ENCODE measurements around the gene OR51B2. TPM values are rescaled to one million over a fixed set of nuclear protein-coding genes. Genes with fewer than 3 reads are reported as not detected.
"Not testable (repeated sequence)": the region's sequence is repeated elsewhere in the genome, so short reads cannot be mapped to it uniquely, and the experiment has no call there.

Gene OR51B2, protein sequence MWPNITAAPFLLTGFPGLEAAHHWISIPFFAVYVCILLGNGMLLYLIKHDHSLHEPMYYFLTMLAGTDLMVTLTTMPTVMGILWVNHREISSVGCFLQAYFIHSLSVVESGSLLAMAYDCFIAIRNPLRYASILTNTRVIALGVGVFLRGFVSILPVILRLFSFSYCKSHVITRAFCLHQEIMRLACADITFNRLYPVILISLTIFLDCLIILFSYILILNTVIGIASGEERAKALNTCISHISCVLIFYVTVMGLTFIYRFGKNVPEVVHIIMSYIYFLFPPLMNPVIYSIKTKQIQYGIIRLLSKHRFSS
- total RNA-seq: not detected
- long read RNA-seq: 0 reads

DNA sequence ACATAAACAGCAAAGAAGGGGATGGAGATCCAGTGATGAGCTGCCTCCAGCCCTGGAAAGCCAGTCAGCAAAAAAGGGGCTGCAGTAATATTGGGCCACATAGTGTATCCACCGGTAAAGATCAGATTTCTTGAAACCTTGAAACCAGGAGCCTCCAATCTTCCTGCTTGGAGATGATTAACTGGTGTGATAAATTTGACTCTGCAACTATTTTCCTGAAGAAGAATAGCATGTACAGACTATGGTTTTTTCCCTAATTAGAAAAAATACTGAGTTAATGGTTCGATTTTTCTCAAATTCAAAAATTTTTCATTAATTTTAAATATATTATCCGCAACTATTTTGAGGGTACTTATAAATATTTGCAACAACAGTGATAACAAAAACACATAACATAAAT is at the start of gene OR51B2:
TSS of gene OR51B2 (minus strand) at position 101 of the 400 bp plus-strand sequence. CDS start at position 101, 0 bp downstream.
- DNase-seq: no peak
- intact Hi-C loops (cut with DNase I): no loop called here
- no peak for ATAC-seq (ENCODE audit: poor library complexity)

DNA sequence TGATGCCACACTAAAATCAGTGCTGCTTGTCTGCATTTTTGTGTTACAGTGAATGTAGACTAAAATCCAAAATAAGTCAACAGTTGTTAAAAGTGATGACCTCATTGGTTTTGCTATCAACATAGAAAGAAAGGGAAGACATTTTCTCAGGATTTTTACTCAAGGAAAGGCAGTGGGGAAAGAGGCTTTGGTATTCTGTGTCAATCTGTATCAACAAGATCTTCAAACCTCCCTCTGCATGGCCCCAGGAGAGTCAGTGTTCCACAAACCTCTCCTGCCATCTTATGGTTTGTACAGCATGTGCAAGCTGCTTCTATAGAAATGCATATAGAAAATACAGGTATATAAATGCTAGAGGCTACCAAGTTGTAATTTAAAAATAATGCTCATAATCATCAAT is 45.7 kb upstream of the OR51B2 start:
- DNase-seq (no peak), ATAC-seq (ENCODE audit: poor library complexity) (no peak)
- intact Hi-C loops (cut with DNase I): no loop called here

DNA sequence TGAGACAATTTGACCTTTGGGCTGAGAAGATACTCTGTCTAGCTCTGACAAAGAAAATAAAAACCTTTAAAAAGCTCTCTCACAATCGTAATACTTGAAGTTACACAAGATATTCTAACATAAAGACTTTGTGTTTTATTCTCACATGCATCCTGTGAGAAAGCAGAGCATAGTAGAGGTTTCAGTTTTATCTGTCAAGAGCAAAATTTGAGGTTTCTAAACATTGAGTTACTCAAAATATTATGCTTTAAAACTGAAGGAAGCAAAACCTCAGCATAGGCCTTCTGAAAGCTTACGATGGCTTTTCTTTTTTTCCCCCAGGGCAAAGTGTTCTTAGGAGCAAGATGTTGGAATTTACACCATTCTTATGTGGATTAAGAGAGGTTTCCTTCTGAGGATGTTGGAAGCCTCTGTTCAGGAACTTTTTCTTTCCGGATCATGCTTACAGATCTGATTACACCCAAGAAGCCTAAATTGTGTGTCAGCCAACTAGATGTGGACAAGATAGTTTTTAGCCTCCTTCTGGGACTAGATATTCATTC is 44.5 kb upstream of the OR51B2 start:
- intact Hi-C loops (cut with DNase I): no loop called here
- DNase-seq: no peak
- no peak for ATAC-seq (ENCODE audit: poor library complexity)

DNA sequence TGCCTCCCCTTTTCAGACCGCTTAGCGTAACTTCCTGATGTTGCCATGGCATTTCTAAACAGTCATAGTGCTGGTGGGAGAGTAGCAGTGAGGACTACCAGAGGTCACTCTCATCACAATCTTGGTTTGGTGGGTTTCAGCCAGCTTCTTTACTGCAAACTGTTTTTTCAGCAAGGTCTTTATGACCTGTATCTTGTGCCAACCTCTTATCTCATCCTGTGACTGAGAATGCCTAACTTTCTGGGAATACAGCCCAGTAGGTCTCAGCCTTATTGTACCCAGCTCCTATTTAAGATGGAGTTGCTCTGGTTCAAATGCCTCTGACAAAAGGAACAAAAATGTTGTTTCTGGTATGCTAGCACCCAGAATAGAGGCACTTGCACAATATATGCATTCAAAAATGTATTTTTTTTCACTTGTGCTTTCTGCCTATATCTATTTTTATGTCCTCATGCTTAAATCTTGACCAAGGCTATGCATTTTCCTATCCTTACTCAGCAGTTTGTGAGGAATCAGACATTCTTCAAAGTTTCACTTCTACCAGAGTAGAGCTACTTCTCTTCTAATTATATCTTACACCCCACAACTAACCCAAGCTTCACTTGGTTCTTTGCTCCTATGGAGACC is 43.5 kb upstream of the OR51B2 start:
- intact Hi-C loops (cut with DNase I): no loop called here
- no peak for DNase-seq
- peak; percentile 58 for ATAC-seq (ENCODE audit: poor library complexity)

DNA sequence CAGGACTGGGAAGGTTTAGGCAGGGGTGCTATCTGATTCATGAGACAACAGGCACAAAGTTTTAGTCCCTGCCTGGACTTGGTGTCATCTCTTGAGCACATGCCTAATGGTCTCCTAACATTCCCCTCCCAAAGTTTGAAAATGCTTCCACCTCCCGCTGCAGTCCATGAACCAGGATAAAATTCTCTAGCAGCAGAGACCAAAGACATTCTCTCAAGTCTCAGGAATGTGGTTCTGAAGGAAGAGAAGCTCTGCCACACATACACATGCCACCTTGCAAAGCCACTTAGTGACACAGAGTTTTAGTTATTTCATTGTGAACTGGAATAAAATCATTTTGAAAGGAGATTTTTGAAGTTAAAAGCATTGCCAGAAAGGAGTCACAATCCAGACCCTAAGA is 42.8 kb upstream of the OR51B2 start:
- ATAC-seq (ENCODE audit: poor library complexity) (no peak), DNase-seq (no peak)
- intact Hi-C loops (cut with DNase I): no loop called here

DNA sequence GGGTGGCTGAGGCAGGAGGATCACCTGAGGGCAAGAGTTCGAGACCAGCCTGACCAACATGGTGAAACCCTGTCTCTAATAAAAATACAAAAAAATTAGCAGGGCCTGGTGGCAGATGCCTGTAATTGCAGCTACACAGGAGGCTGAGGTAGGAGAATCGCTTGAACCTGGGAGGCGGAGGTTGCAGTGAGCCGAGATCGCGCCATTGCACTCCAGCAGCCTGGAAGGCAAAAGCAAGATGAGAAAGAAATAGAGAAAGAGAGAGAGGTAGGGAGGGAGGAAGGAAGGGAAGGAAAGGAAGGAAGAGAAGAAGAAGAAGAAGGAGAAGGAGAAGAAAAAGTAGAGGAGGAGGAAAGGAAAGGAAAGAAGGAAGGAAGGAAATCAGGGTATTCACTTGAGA is 42.3 kb upstream of the OR51B2 start:
- intact Hi-C loops (cut with DNase I); DNase-seq: not testable (repeated sequence)

DNA sequence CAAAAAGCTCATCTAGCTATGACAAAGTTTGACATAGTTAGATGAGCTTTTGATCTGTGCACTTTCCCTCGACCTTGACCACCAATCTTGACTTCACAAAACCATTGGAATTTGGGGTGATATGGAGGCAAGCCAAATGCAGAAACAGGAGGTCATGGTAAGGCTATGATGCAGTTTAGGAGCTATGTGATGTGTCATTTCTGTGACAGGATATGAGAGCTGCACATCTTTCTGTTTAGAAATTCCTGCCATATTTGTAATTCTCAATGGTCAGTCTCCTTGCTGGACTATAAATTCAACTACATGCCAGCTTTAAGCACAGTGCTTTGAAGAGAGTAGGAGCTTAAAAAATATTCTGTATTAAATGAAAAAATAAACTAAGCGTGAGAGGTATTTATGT is 40.1 kb upstream of the OR51B2 start:
- DNase-seq: no peak
- intact Hi-C loops (cut with DNase I): no loop called here
- no peak for ATAC-seq (ENCODE audit: poor library complexity)

More for the DNA sequence above, 42.3 kb upstream of the OR51B2 start:
- ATAC-seq (ENCODE audit: poor library complexity): not testable (repeated sequence)

DNA sequence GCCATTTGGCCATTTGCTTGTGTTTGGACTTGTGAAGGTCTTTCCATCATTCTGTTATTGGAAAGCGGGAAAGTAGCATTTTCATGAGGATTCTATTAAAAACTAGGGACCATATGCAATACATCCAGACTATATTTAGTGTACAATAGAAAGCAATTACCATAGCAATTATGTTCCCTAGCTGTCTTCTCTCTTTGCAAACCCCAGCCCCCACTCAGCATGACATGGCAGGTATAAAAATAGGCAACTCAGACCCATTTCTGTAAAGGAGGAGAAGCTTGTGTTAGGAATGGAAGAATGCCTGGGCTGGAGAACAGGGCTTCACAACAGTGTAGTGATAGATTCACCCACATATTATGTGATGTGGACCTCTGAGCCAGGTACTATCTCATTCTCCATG is 39.6 kb upstream of the OR51B2 start:
- DNase-seq (no peak), ATAC-seq (ENCODE audit: poor library complexity) (no peak)
- intact Hi-C loops (cut with DNase I): no loop called here

DNA sequence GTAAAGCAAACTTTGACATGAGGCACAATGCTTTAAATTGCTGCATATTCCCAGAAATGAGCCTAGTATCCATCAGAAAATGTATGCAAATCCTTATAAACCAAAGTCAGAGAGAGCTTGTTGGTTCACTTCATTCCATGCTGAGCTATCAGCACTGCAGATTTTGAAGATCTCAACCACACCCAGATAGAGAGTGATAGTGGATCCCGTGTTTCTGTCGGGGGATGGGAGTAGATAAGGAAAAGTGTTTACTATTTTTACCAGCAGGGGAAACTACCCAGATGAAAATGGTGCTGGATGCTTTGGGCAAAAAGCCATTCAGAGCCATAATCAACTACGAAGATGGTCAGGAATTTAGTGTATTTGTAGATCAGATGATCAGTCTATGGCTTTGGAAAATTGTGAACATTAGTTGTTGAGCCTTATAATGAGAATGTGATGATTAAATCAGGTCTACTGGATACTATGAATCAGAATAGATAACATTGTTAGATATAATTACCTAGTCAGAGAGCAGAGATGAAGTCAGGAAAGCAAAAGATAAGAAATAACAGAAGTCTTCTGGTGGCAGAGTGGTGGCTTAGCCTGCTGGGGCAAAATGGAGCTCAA is 38.0 kb upstream of the OR51B2 start:
- ATAC-seq (ENCODE audit: poor library complexity): no peak
- DNase-seq: no peak
- intact Hi-C loops (cut with DNase I): no loop called here

DNA sequence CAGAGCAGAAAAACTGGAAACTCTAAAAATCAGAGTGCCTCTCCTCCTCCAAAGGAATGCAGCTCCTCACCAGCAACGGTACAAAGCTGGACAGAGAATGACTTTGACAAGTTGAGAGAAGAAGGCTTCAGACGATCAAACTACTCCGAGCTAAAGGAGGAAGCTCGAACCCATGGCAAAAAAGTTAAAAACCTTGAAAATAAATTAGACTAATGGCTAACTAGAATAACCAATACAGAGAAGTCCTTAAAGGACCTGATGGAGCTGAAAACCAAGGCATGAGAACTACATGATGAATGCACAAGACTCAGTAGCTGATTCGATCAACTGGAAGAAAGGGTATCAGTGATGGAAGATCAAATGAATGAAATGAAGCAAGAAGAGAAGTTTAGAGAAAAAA is 31.9 kb upstream of the OR51B2 start:
- DNase-seq; ATAC-seq (ENCODE audit: poor library complexity): not testable (repeated sequence)

DNA sequence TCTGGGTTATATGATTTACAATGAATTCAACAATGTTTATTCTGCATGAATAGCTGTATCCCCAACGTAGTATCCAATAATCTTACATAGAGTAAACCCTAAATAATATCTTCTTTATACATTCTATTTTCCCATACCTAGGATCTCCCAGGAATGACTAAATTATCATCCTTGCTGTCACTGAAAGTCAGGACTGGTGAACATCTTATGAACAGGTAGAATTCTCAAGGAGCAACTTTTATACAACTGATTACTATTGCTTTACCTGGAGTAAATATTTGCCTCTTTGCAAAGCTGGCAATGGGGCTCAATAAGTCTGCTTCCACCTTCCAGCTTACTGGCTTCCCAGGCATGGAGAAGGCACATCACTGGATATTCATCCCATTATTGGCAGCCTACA is 27.1 kb upstream of the OR51B2 start, which contains the start of gene OR51B6:
TSS of gene OR51B6 (plus strand) at position 301 of the 400 bp plus-strand sequence. CDS start at position 301, 0 bp downstream.
- no peak for ATAC-seq (ENCODE audit: poor library complexity)
- intact Hi-C loops (cut with DNase I): no loop called here

More for the DNA sequence above, 31.9 kb upstream of the OR51B2 start:
- intact Hi-C loops (cut with DNase I): not testable (repeated sequence)

DNA sequence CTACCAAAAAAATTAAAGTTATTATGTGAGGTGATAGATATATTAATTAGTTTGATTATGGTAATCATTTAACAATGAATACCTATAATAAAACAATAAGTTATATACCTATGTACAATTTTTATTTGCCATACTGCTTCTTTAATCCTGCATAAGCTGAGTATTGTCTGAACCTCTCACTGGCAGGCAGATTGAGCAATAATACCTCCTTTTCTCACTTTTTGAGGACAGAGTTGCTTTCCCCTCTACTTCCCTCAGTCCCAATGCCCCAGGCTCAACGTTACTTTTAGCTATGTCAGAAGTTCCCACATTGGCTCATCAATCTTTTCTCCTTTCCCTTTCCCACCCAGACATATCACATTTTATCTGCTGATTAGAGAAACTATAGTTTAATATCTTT is 25.5 kb upstream of the OR51B2 start:
- no peak for ATAC-seq (ENCODE audit: poor library complexity)
- intact Hi-C loops (cut with DNase I): no loop called here
- DNase-seq: no peak

More for the DNA sequence above, 27.1 kb upstream of the OR51B2 start, which contains the start of gene OR51B6:
- DNase-seq: no peak

DNA sequence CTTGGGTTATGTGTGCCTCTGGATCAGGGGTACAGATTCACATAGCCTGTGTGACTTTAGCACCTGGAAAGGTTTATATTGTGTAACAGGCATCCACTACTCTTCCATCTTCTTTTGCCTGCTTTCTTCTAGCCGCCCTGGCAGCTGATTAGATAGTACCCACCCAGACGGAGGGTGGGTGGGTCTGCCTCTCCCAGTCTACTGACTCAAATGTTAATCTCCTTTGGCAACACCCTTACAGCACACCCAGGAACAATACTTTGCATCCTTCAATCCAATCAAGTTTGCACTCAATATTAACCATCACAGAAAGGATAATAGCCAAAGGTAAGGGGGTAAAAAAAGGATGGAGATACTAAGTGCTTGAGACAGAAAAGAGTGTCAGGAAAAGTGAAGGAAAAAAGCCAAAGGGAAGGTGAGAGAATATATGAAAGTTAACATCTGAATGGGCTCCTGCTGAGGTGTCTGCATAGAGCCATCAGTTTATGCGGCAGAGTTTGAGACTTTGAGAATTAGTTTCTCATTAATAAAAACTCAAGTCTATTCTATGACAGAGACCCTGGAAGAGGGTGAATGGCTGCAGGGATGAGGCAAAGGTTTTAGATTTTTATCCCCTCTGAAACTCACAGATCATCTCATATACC is 24.6 kb upstream of the OR51B2 start:
- DNase-seq (no peak), ATAC-seq (ENCODE audit: poor library complexity) (no peak)
- intact Hi-C loops (cut with DNase I): no loop called here

DNA sequence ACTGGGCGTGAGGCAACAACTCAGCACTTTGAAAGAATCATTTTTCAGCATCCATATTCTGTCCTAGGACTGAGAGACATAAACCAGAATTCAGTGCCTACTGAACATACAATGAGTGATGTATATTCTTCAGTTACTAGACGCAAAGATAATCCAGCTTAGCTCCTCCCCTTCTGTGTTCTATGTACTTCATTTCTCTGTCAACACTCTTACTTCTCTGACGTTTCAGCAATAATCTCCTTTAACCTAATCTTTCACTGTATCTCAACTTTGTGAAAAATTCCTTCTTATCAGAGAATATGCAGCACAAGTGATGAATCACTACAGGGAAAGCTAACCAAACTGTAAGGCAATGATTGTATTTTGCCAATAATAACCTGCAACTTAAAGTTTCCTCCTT is 21.7 kb upstream of the OR51B2 start:
- no peak for DNase-seq
- intact Hi-C loops (cut with DNase I): no loop called here
- no peak for ATAC-seq (ENCODE audit: poor library complexity)

DNA sequence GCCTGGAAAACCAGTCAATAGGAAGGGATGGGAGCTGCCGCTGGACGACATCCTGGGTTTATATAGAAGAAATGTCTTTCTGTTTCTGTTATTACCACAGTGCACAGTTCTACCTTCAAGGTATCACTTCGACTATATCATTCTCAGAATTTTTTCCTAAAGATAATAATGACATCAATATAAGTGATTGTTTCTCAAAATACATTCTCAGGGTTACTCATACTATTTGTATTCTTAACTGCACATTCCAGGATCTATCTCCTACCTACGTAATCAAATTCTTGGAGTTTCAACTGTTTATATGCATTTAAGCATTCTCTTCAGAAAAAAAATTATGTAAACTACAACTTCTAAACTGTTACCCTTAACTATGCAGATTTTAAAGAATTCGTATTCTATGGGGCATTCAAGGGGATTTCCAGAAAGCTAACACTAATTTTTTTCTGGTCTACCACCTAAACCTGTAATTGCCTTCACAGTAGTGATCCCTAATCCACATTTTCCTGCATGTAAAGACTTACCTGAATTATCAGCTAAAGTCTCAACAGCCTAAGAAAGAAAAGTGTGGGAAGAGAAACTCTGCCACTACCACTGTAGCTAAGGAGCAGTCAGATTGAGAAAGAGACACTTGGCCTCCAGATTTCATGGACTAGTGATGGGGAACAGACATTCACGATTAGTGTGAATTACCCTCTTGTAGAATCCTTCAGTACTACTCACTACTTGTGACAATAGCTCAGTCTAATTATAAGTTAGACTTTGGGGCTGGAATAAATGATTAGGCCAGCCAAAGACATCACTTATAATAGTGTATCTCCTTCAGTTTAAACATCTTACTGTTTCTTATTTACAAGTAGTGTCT is 19.6 kb upstream of the OR51B2 start, which contains the start of gene OR51B5:
TSS of gene OR51B5 (minus strand) at position 51 of the 862 bp plus-strand sequence. CDS start at position 51, 0 bp downstream.
- intact Hi-C loops (cut with DNase I): no loop called here
- DNase-seq (no peak), ATAC-seq (ENCODE audit: poor library complexity) (no peak)

DNA sequence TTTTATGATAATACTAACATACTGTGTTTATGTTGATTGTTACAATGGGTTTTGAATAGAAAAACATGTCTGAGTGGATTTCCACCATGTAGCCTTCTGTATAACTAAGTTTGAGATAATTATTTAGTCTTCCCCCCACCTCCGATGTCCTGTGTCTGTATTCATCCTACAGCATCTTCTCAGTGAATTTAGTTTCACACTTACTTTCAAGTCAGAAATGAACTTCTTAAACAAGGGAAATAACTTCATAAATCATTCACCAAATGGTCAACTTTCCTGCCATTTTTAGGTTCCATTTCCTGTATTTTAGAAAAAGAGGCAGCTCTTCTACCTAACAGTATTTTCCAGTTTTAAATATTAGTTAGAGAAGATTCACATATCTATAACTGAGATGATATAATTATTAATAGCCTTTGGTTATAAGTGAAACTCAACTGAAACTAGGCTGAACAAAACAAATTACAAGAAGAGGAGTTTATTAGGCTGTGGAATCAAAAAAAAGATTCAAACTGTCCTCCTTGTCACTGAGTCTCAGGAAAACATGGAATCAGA is 15.8 kb upstream of the OR51B2 start:
- intact Hi-C loops (cut with DNase I): no loop called here
- DNase-seq (no peak), ATAC-seq (ENCODE audit: poor library complexity) (no peak)

DNA sequence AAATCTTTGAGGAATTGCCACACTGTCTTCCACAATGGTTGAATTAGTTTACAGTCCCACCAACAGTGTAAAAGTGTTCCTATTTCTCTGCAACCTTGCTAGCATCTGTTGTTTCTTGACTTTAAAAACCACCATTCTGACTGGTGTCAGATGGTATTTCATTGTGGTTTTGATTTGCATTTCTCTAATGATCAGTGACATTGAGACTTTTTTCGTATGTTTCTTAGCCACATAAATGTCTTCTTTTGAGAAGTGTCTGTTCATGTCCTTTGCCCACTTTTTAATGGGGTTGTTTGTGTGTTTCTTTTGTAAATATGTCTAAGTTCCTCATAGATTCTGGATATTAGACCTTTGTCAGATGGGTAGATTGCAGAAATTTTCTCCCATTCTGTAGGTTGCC is 13.2 kb upstream of the OR51B2 start:
- intact Hi-C loops (cut with DNase I); DNase-seq; ATAC-seq (ENCODE audit: poor library complexity): not testable (repeated sequence)

DNA sequence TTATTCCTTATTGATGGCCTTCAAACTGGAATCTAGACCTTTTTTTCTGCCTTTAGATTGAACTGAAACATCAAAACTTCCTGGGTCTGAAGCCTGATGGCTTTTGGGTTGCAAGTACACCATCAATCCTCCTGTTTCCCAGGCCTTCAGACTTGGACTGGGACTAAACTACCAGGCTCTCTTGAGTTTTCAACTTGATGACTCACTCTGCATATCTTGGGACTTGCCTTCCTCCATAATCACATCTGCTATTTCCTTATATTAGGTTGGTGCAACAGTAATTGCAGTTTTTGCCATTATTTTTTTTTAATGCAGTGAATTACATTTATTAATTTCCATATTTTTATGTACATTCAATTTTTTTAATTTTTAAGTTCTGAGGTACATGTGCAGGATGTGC is 12.2 kb upstream of the OR51B2 start:
- DNase-seq: no peak
- intact Hi-C loops (cut with DNase I): no loop called here
- ATAC-seq (ENCODE audit: poor library complexity): no peak

Measured in Right ventricle myocardium superior (tissue), 1 donor.